ENCODE measurements around the gene LMAN2L.

LMAN2L gene

GRCh38 chr2:96753661-96754282 is 13.9 kb upstream of the LMAN2L start:
- FAIRE-seq (no peak), DNase-seq (ENCODE audit: insufficient read length, low spot score) (no peak)

GRCh38 chr2:96751800-96752199 is 11.9 kb upstream of the LMAN2L start:
- no peak for DNase-seq (ENCODE audit: insufficient read length, low spot score)
- TF ChIP-seq POLR2A (IDR thresholded peaks at IDR 0.05; ENCODE audit: low read depth, low read length) = no peak
- no peak for FAIRE-seq

More at GRCh38 chr2:96753661-96754282, 13.9 kb upstream of the LMAN2L start:
- no peak for TF ChIP-seq POLR2A (IDR thresholded peaks at IDR 0.05; ENCODE audit: low read depth, low read length)

GRCh38 chr2:96747061-96747617 is 7.3 kb upstream of the LMAN2L start:
- no peak for TF ChIP-seq POLR2A (IDR thresholded peaks at IDR 0.05; ENCODE audit: low read depth, low read length)
- no peak for FAIRE-seq
- no peak for DNase-seq (ENCODE audit: insufficient read length, low spot score)

- no peak for DNase-seq (ENCODE audit: insufficient read length, low spot score)
- no peak for FAIRE-seq
- TF ChIP-seq POLR2A (IDR thresholded peaks at IDR 0.05; ENCODE audit: low read depth, low read length) = no peak
Observed at GRCh38 chr2:96739076-96739632, 710 bp downstream of the LMAN2L start.

GRCh38 chr2:96737831-96738230 is 2.0 kb downstream of the LMAN2L start:
- FAIRE-seq (no peak), DNase-seq (ENCODE audit: insufficient read length, low spot score) (no peak)
- no peak for TF ChIP-seq POLR2A (IDR thresholded peaks at IDR 0.05; ENCODE audit: low read depth, low read length)

- TF ChIP-seq POLR2A (IDR thresholded peaks at IDR 0.05; ENCODE audit: low read depth, low read length) = no peak
- FAIRE-seq (no peak), DNase-seq (ENCODE audit: insufficient read length, low spot score) (no peak)
Observed at GRCh38 chr2:96737251-96737650, 2.6 kb downstream of the LMAN2L start.

GRCh38 chr2:96734880-96735583 is 4.8 kb downstream of the LMAN2L start:
- FAIRE-seq = no peak
- no peak for TF ChIP-seq POLR2A (IDR thresholded peaks at IDR 0.05; ENCODE audit: low read depth, low read length)

GRCh38 chr2:96733931-96734330 is 5.9 kb downstream of the LMAN2L start:
- no peak for TF ChIP-seq POLR2A (IDR thresholded peaks at IDR 0.05; ENCODE audit: low read depth, low read length)
- FAIRE-seq = no peak
- DNase-seq (ENCODE audit: insufficient read length, low spot score) = no peak

More at GRCh38 chr2:96734880-96735583, 4.8 kb downstream of the LMAN2L start:
- DNase-seq (ENCODE audit: insufficient read length, low spot score) = no peak

- no peak for FAIRE-seq
- TF ChIP-seq POLR2A (IDR thresholded peaks at IDR 0.05; ENCODE audit: low read depth, low read length) = no peak
- DNase-seq (ENCODE audit: insufficient read length, low spot score) = no peak
Observed at GRCh38 chr2:96730212-96730611, 9.7 kb downstream of the LMAN2L start.

GRCh38 chr2:96729748-96730147 is 10.1 kb downstream of the LMAN2L start:
- TF ChIP-seq POLR2A (IDR thresholded peaks at IDR 0.05; ENCODE audit: low read depth, low read length) = no peak
- FAIRE-seq = no peak
- DNase-seq (ENCODE audit: insufficient read length, low spot score) = no peak

GRCh38 chr2:96727431-96727830 is 12.4 kb downstream of the LMAN2L start:
- FAIRE-seq = no peak
- DNase-seq (ENCODE audit: insufficient read length, low spot score) = no peak
- TF ChIP-seq POLR2A (IDR thresholded peaks at IDR 0.05; ENCODE audit: low read depth, low read length) = no peak

- no peak for TF ChIP-seq POLR2A (IDR thresholded peaks at IDR 0.05; ENCODE audit: low read depth, low read length)
- FAIRE-seq (no peak), DNase-seq (ENCODE audit: insufficient read length, low spot score) (no peak)
Observed at GRCh38 chr2:96726131-96726530, 13.7 kb downstream of the LMAN2L start.

- no peak for FAIRE-seq
- no peak for DNase-seq (ENCODE audit: insufficient read length, low spot score)
Observed at GRCh38 chr2:96716388-96716787, 23.5 kb downstream of the LMAN2L start.

GRCh38 chr2:96715658-96716057 is 24.2 kb downstream of the LMAN2L start:
- FAIRE-seq = no peak
- TF ChIP-seq POLR2A (IDR thresholded peaks at IDR 0.05; ENCODE audit: low read depth, low read length) = no peak
- DNase-seq (ENCODE audit: insufficient read length, low spot score) = no peak

More at GRCh38 chr2:96716388-96716787, 23.5 kb downstream of the LMAN2L start:
- no peak for TF ChIP-seq POLR2A (IDR thresholded peaks at IDR 0.05; ENCODE audit: low read depth, low read length)
